HUES48 (cell line): Measurements from ENCODE around the gene TNS3.

Source experiments
- H3K27ac ChIP-seq: one replicate; pipeline ENCODE4 v1.7.0; 2013; ENCODE audit warnings: low read depth, low read length, inconsistent platforms
- H3K27me3 ChIP-seq: 2 replicates; pipeline ENCODE4 v1.6.1; 2013; ENCODE audit warnings: mild to moderate bottlenecking, low read length; ENCODE audit not compliant: control insufficient read depth, insufficient read depth
- H3K36me3 ChIP-seq: 2 replicates; pipeline ENCODE4 v1.6.1; 2013; ENCODE audit warnings: low read length; ENCODE audit not compliant: control insufficient read depth, insufficient read depth
- H3K4me1 ChIP-seq: 2 replicates; pipeline ENCODE4 v1.6.1; 2013; ENCODE audit warnings: mild to moderate bottlenecking, low read length; ENCODE audit not compliant: control insufficient read depth, insufficient read depth
- H3K4me3 ChIP-seq: 2 replicates; pipeline ENCODE4 v1.5.1; 2013; ENCODE audit warnings: mild to moderate bottlenecking, low read depth, low read length
- H3K9ac ChIP-seq: 2 replicates; pipeline ENCODE4 v1.6.1; 2013; ENCODE audit warnings: mild to moderate bottlenecking, low read depth, low read length, moderate library complexity
- H3K9me3 ChIP-seq: 2 replicates; pipeline ENCODE4 v1.6.1; 2013; ENCODE audit warnings: low read length; ENCODE audit not compliant: control insufficient read depth, insufficient read depth

TNS3 gene

GRCh38 chr7:47514818-47515217 is 67.1 kb downstream of the TNS3 start:
- no peaks in the 10 kb centered on the region for H3K27me3 ChIP-seq
- no peak overlapping the region for H3K9ac ChIP-seq
- peaks cover 10% of the 10 kb centered on the region; the same call in 1 of the 2 replicates for H3K4me1 ChIP-seq
- H3K36me3 ChIP-seq: no peaks in the 10 kb centered on the region
- no peak overlapping the region for H3K27ac ChIP-seq
- H3K4me3 ChIP-seq: no peak overlapping the region
- no peaks in the 10 kb centered on the region for H3K9me3 ChIP-seq

GRCh38 chr7:47514367-47514766 is 67.5 kb downstream of the TNS3 start:
- H3K36me3 ChIP-seq: no peaks in the 10 kb centered on the region
- H3K9ac ChIP-seq: no peak overlapping the region
- no peaks in the 10 kb centered on the region for H3K27me3 ChIP-seq
- H3K9me3 ChIP-seq: no peaks in the 10 kb centered on the region
- H3K4me1 ChIP-seq: peaks cover 8% of the 10 kb centered on the region; the same call in 1 of the 2 replicates
- H3K4me3 ChIP-seq: no peak overlapping the region
- no peak overlapping the region for H3K27ac ChIP-seq

GRCh38 chr7:47513741-47514241 is 68.1 kb downstream of the TNS3 start:
- H3K27ac ChIP-seq: peak overlapping the region; percentile 39
- H3K27me3 ChIP-seq: no peaks in the 10 kb centered on the region
- H3K4me1 ChIP-seq: 0 out of 2 replicates have a peak, but pooled peaks cover 6% of the 10 kb centered on the region
- no peaks in the 10 kb centered on the region for H3K9me3 ChIP-seq
- H3K4me3 ChIP-seq: no peak overlapping the region
- no peak overlapping the region for H3K9ac ChIP-seq
- H3K36me3 ChIP-seq: no peaks in the 10 kb centered on the region

GRCh38 chr7:47512481-47513176 is 69.3 kb downstream of the TNS3 start:
- Histone ChIP-seq H3K36me3 (no peaks in the 10 kb centered on the region), H3K27ac (no peak overlapping the region), H3K27me3 (no peaks in the 10 kb centered on the region), H3K4me3 (no peak overlapping the region), H3K9ac (no peak overlapping the region), H3K4me1 (0 out of 2 replicates have a peak, but pooled peaks cover 6% of the 10 kb centered on the region), H3K9me3 (no peaks in the 10 kb centered on the region)

GRCh38 chr7:47511699-47512370 is 70.1 kb downstream of the TNS3 start:
- Histone ChIP-seq H3K9ac (no peak overlapping the region), H3K4me1 (0 out of 2 replicates have a peak, but pooled peaks cover 6% of the 10 kb centered on the region), H3K27ac (no peak overlapping the region), H3K36me3 (no peaks in the 10 kb centered on the region; the same call in 1 of the 2 replicates), H3K9me3 (no peaks in the 10 kb centered on the region), H3K4me3 (no peak overlapping the region), H3K27me3 (no peaks in the 10 kb centered on the region)

- Histone ChIP-seq H3K27ac (no peak overlapping the region), H3K4me1 (0 out of 2 replicates have a peak, but pooled peaks cover 6% of the 10 kb centered on the region), H3K27me3 (no peaks in the 10 kb centered on the region), H3K4me3 (no peak overlapping the region), H3K9me3 (no peaks in the 10 kb centered on the region), H3K36me3 (no peaks in the 10 kb centered on the region; the same call in 1 of the 2 replicates), H3K9ac (no peak overlapping the region)
Measured at GRCh38 chr7:47510786-47511185, 71.1 kb downstream of the TNS3 start.

- Histone ChIP-seq H3K27ac (no peak overlapping the region), H3K4me1 (0 out of 2 replicates have a peak, but pooled peaks cover 6% of the 10 kb centered on the region)
Measured at GRCh38 chr7:47510192-47510591, 71.7 kb downstream of the TNS3 start.

GRCh38 chr7:47509571-47509970 is 72.3 kb downstream of the TNS3 start:
- H3K9ac ChIP-seq: no peak overlapping the region
- no peaks in the 10 kb centered on the region for H3K27me3 ChIP-seq
- H3K4me1 ChIP-seq: peaks cover 6% of the 10 kb centered on the region; the same call in 1 of the 2 replicates
- no peaks in the 10 kb centered on the region for H3K9me3 ChIP-seq
- no peak overlapping the region for H3K4me3 ChIP-seq
- no peaks in the 10 kb centered on the region; the same call in 1 of the 2 replicates for H3K36me3 ChIP-seq
- H3K27ac ChIP-seq: no peak overlapping the region

More at GRCh38 chr7:47510192-47510591, 71.7 kb downstream of the TNS3 start:
- Histone ChIP-seq H3K27me3 (no peaks in the 10 kb centered on the region), H3K9ac (no peak overlapping the region), H3K9me3 (no peaks in the 10 kb centered on the region), H3K36me3 (no peaks in the 10 kb centered on the region; the same call in 1 of the 2 replicates), H3K4me3 (no peak overlapping the region)

- no peak overlapping the region for H3K9ac ChIP-seq
- H3K36me3 ChIP-seq: no peaks in the 10 kb centered on the region; the same call in 1 of the 2 replicates
Measured at GRCh38 chr7:47508389-47509380, 73.2 kb downstream of the TNS3 start.

GRCh38 chr7:47507522-47507921 is 74.4 kb downstream of the TNS3 start:
- Histone ChIP-seq H3K36me3 (no peaks in the 10 kb centered on the region; the same call in 1 of the 2 replicates), H3K4me3 (no peak overlapping the region), H3K27me3 (no peaks in the 10 kb centered on the region), H3K9ac (no peak overlapping the region), H3K9me3 (no peaks in the 10 kb centered on the region), H3K27ac (peak overlapping the region; percentile 11), H3K4me1 (no peaks in the 10 kb centered on the region; the same call in 1 of the 2 replicates)

More at GRCh38 chr7:47508389-47509380, 73.2 kb downstream of the TNS3 start:
- Histone ChIP-seq H3K4me3 (no peak overlapping the region), H3K9me3 (no peaks in the 10 kb centered on the region), H3K27me3 (no peaks in the 10 kb centered on the region), H3K27ac (peak overlapping the region; percentile 22), H3K4me1 (peaks cover under 1% of the 10 kb centered on the region; the same call in 1 of the 2 replicates)
